H9 (cell line): ENCODE measurements around the gene MORN1. TPM values are rescaled to one million over a fixed set of nuclear protein-coding genes. Genes with fewer than 3 reads are reported as not detected.

Experiments used
- DNase-seq: peaks from one replicate; pipeline ENCODE4 v3.0.0-alpha.2; 2017
- H2AFZ ChIP-seq: one replicate; pipeline ENCODE4 v1.6.1; 2013; ENCODE audit warnings: mild to moderate bottlenecking, low read length, control low read depth, moderate library complexity
- H2AK5ac ChIP-seq: 2 replicates; pipeline ENCODE4 v1.6.1; 2013; ENCODE audit warnings: low read length, control low read depth, mixed read lengths; ENCODE audit not compliant: insufficient read length
- H2BK120ac ChIP-seq: one replicate; pipeline ENCODE4 v1.6.1; 2013; ENCODE audit warnings: low read depth, mild to moderate bottlenecking, low read length, control low read depth, inconsistent platforms; ENCODE audit not compliant: poor library complexity, severe bottlenecking
- H2BK12ac ChIP-seq: 2 replicates; pipeline ENCODE4 v1.6.1; 2013; ENCODE audit warnings: low read length, control low read depth, mixed read lengths, low read depth; ENCODE audit not compliant: insufficient read length
- H2BK15ac ChIP-seq: 2 replicates; pipeline ENCODE4 v1.6.1; 2013; ENCODE audit warnings: low read depth, low read length, control low read depth
- H2BK20ac ChIP-seq: one replicate; pipeline ENCODE4 v1.6.1; 2013; ENCODE audit warnings: low read depth, mild to moderate bottlenecking, low read length, control low read depth, inconsistent platforms; ENCODE audit not compliant: poor library complexity, severe bottlenecking
- H2BK5ac ChIP-seq: 2 replicates; pipeline ENCODE4 v1.6.1; 2013; ENCODE audit warnings: low read length, control low read depth, mixed read lengths; ENCODE audit not compliant: insufficient read length
- H3K14ac ChIP-seq: 2 replicates; pipeline ENCODE4 v1.6.1; 2013; ENCODE audit warnings: low read length, control low read depth; ENCODE audit not compliant: insufficient read depth
- H3K18ac ChIP-seq: 2 replicates; pipeline ENCODE4 v1.6.1; 2013; ENCODE audit warnings: low read depth, mild to moderate bottlenecking, mixed read lengths, low read length, control low read depth; ENCODE audit not compliant: insufficient read length
- H3K23ac ChIP-seq: 2 replicates; pipeline ENCODE4 v1.6.1; 2013; ENCODE audit warnings: low read length, control low read depth, mixed read lengths, low read depth; ENCODE audit not compliant: insufficient read length
- H3K23me2 ChIP-seq: 2 replicates; pipeline ENCODE4 v1.6.1; 2013; ENCODE audit warnings: low read depth, mild to moderate bottlenecking, mixed read lengths, low read length, control low read depth; ENCODE audit not compliant: insufficient read length, poor library complexity, severe bottlenecking
- H3K27ac ChIP-seq: 2 replicates; pipeline ENCODE4 v1.5.1; 2013; ENCODE audit warnings: low read length, control low read depth, mixed read lengths, low read depth; ENCODE audit not compliant: insufficient read length
- H3K27me3 ChIP-seq: 2 replicates; pipeline ENCODE4 v1.6.1; 2013; ENCODE audit warnings: low read length, control low read depth, inconsistent platforms; ENCODE audit not compliant: insufficient read depth
- H3K4ac ChIP-seq: 2 replicates; pipeline ENCODE4 v1.6.1; 2013; ENCODE audit warnings: low read depth, mild to moderate bottlenecking, control low read depth, inconsistent platforms, low read length, moderate library complexity
- H3K4me1 ChIP-seq: 2 replicates; pipeline ENCODE4 v1.6.1; 2013; ENCODE audit warnings: low read length, control low read depth, inconsistent platforms; ENCODE audit not compliant: insufficient read depth
- H3K4me2 ChIP-seq: 2 replicates; pipeline ENCODE4 v1.6.1; 2013; ENCODE audit warnings: low read length, control low read depth, mixed read lengths; ENCODE audit not compliant: insufficient read length, insufficient read depth
- H3K56ac ChIP-seq: 2 replicates; pipeline ENCODE4 v1.6.1; 2013; ENCODE audit warnings: low read depth, mild to moderate bottlenecking, mixed read lengths, low read length, control low read depth; ENCODE audit not compliant: insufficient read length
- H3K79me1 ChIP-seq: 2 replicates; pipeline ENCODE4 v1.6.1; 2013; ENCODE audit warnings: low read depth, mild to moderate bottlenecking, moderate library complexity, low read length, control low read depth, inconsistent platforms; ENCODE audit not compliant: insufficient read depth, poor library complexity, severe bottlenecking
- H3K79me2 ChIP-seq: 2 replicates; pipeline ENCODE4 v1.6.1; 2013; ENCODE audit warnings: low read length, control low read depth, inconsistent platforms; ENCODE audit not compliant: insufficient read depth
- H3K9ac ChIP-seq: 2 replicates; pipeline ENCODE4 v1.6.1; 2013; ENCODE audit warnings: low read length, control low read depth, mixed read lengths; ENCODE audit not compliant: insufficient read length; ENCODE audit errors: extremely low read depth
- H3K9me3 ChIP-seq: one replicate; pipeline ENCODE4 v1.6.1; 2013; ENCODE audit warnings: low read depth, low read length, inconsistent platforms; ENCODE audit not compliant: control insufficient read depth
- H3T11ph ChIP-seq: one replicate; pipeline ENCODE4 v1.6.1; 2013; ENCODE audit warnings: mild to moderate bottlenecking, low read length, control low read depth, inconsistent platforms
- H4K20me1 ChIP-seq: one replicate; pipeline ENCODE4 v1.6.1; 2013; ENCODE audit not compliant: control insufficient read depth, insufficient read length, insufficient read depth
- H4K5ac ChIP-seq: 2 replicates; pipeline ENCODE4 v1.6.1; 2013; ENCODE audit warnings: low read depth, mild to moderate bottlenecking, mixed read lengths, low read length, control low read depth; ENCODE audit not compliant: insufficient read length
- H4K8ac ChIP-seq: replicated peaks from 2 replicates; pipeline ENCODE4 v1.6.1; 2013; ENCODE audit warnings: low read length, control low read depth, mixed read lengths, low read depth; ENCODE audit not compliant: insufficient read length
- H4K91ac ChIP-seq: 2 replicates; pipeline ENCODE4 v1.6.1; 2013; ENCODE audit warnings: low read depth, mild to moderate bottlenecking, moderate library complexity, mixed read lengths, low read length, control low read depth; ENCODE audit not compliant: insufficient read length
- H3K27ac Mint-ChIP-seq, 3 experiments: 2 replicates in 2 of 3; 3 replicates in 1 of 3; pipeline ENCODE4 v1.8.0; 2020 to 2021; ENCODE audit warnings: mixed read lengths in 3 of 3, mild to moderate bottlenecking in 1 of 3, moderate library complexity in 1 of 3
- H3K27me3 Mint-ChIP-seq: 2 replicates; pipeline ENCODE4 v1.8.0; 2021; ENCODE audit warnings: low read depth, mild to moderate bottlenecking, moderate library complexity, mixed read lengths
- H3K36me3 Mint-ChIP-seq, 3 experiments: 2 replicates in 2 of 3; 3 replicates in 1 of 3; pipeline ENCODE4 v1.8.0; 2020 to 2021; ENCODE audit warnings: low read depth in 3 of 3, mixed read lengths in 3 of 3; ENCODE audit not compliant: insufficient read depth in 1 of 3
- H3K4me1 Mint-ChIP-seq, 2 experiments: 2 replicates each; pipeline ENCODE4 v1.8.0; 2020; ENCODE audit warnings: mixed read lengths in 2 of 2
- H3K4me3 Mint-ChIP-seq, 2 experiments: 2 replicates in 1 of 2; 3 replicates in 1 of 2; pipeline ENCODE4 v1.8.0; 2020 to 2021; ENCODE audit warnings: mild to moderate bottlenecking in 2 of 2, mixed read lengths in 2 of 2, moderate library complexity in 1 of 2
- H3K9me3 Mint-ChIP-seq, 2 experiments: 2 replicates in 1 of 2; 3 replicates in 1 of 2; pipeline ENCODE4 v1.8.0; 2020; ENCODE audit warnings: mild to moderate bottlenecking in 2 of 2, mixed read lengths in 2 of 2, moderate library complexity in 1 of 2
- CTCF ChIP-seq: fragments of 200-600 bp; sonication (generic); conservative IDR thresholded peaks from 3 replicates; pipeline ENCODE4 v1.8.0; 2021; ENCODE audit warnings: antibody characterized with exemption, mild to moderate bottlenecking
- WGBS: extraction: QIAGEN DNeasy Blood & Tissue Kit; methylation state at CpG from one replicate; pipeline ENCODE4 v1.1.7; 2013; ENCODE audit warnings: missing lambda C conversion rate, low lambda C conversion rate, mixed read lengths; ENCODE audit not compliant: insufficient read length; ENCODE audit errors: extremely low coverage; 5-methylcytosine and 5-hydroxymethylcytosine counted together
- total RNA-seq: library from RNA; stranded (reverse); gene quantifications from 2 replicates; pipeline ENCODE4 v1.2.1, GENCODE V29; 2021

The MORN1 gene
- total RNA-seq, 1 experiment from 2014 or later: 12.7 TPM

GRCh38 chr1:2271841-2272655 lies 119.3 kb downstream of the MORN1 start:
- H3K4me1 Mint-ChIP-seq: peaks cover 38 to 49% of the 10 kb centered on the region in 2 experiments
- no peak overlapping the region for H4K8ac ChIP-seq
- H3K27ac Mint-ChIP-seq: peak overlapping the region in 1 of 3 experiments; percentile 86; a peak in 3 of 7 replicates
- H4K5ac ChIP-seq: no peak overlapping the region
- no CpG with 5 or more reads among the region's 23 CpGs for WGBS
- H3K56ac ChIP-seq: no peak overlapping the region
- no peak overlapping the region for H2BK15ac ChIP-seq
- no peak overlapping the region for H3K23ac ChIP-seq
- no peaks in the 10 kb centered on the region for H3K9me3 Mint-ChIP-seq
- H3K79me1 ChIP-seq: no peaks in the 10 kb centered on the region
- no peak overlapping the region for H2BK5ac ChIP-seq
- H3K79me2 ChIP-seq: peaks cover 72% of the 10 kb centered on the region; the same call in 1 of the 2 replicates
- H3K27me3 ChIP-seq: no peaks in the 10 kb centered on the region
- no peak overlapping the region for H2BK12ac ChIP-seq
- peaks cover 5% of the 10 kb centered on the region for H4K20me1 ChIP-seq
- no peak overlapping the region for H2AK5ac ChIP-seq
- H3K9me3 ChIP-seq: no peaks in the 10 kb centered on the region
- no peaks in the 10 kb centered on the region for H3K23me2 ChIP-seq
- H3K4me3 Mint-ChIP-seq: no peak overlapping the region
- no peak overlapping the region for H3K9ac ChIP-seq
- H3K4me1 ChIP-seq: no peaks in the 10 kb centered on the region; the same call in 1 of the 2 replicates
- H3K18ac ChIP-seq: no peak overlapping the region
- no peak overlapping the region for H2AFZ ChIP-seq
- H3K36me3 Mint-ChIP-seq: peaks cover 0 to 7% (median 3%) of the 10 kb centered on the region in 3 experiments; a peak in 3 of 7 replicates
- H2BK120ac ChIP-seq: no peak overlapping the region
- H2BK20ac ChIP-seq: no peak overlapping the region
- H3K4ac ChIP-seq: no peak overlapping the region
- H3K4me2 ChIP-seq: no peak overlapping the region
- no peak for TF ChIP-seq CTCF
- no peak overlapping the region for H3K14ac ChIP-seq
- no peak overlapping the region for H3K27ac ChIP-seq
- no peak overlapping the region for H3T11ph ChIP-seq
- DNase-seq: no peak
- H3K27me3 Mint-ChIP-seq: no peaks in the 10 kb centered on the region
- H4K91ac ChIP-seq: no peak overlapping the region

Other genes with a start within 250 kb of the MORN1 start
- 119 and 125 TPM in 2 replicates for gene FAAP20, start 196.8 kb downstream of the MORN1 start, total RNA-seq
- gene SKI, start 163.2 kb downstream of the MORN1 start, total RNA-seq: 88.8 and 89.5 TPM in 2 replicates
- 110 and 118 TPM in 2 replicates for gene RER1, start 287 bp upstream of the MORN1 start, total RNA-seq
- 33.6 and 34.4 TPM in 2 replicates for gene PEX10, start 21.0 kb upstream of the MORN1 start, total RNA-seq
- gene PLCH2, start 84.7 kb upstream of the MORN1 start, total RNA-seq: 0.09 and 0.18 TPM in 2 replicates
- 32.2 and 34.8 TPM in 2 replicates for gene PANK4, start 135.0 kb upstream of the MORN1 start, total RNA-seq
- gene HES5, start 138.7 kb upstream of the MORN1 start, total RNA-seq: not detected in 2 replicates
- 0.29 and 0.57 TPM in 2 replicates for gene TNFRSF14, start 164.8 kb upstream of the MORN1 start, total RNA-seq
- gene PRXL2B, start 195.2 kb upstream of the MORN1 start, total RNA-seq: 40.7 and 49.6 TPM in 2 replicates
- 0.42 and 0.59 TPM in 2 replicates for gene MMEL1, start 241.5 kb upstream of the MORN1 start, total RNA-seq